ENCODE results near the gene LAT. TPM values are rescaled to one million over a fixed set of nuclear protein-coding genes. Genes with fewer than 3 reads are reported as not detected.

The LAT gene
- total and polyA plus RNA-seq, 2 donors (not counting 3 experiments of a cell fraction or from before 2014, with no cell fraction given) = 4.5 to 5.9 TPM

GRCh38 chr16:28999577-28999976 is 14.7 kb downstream of the LAT start:
- DNase-seq (ENCODE audit: low read depth, low spot score) = no peak
- ChIA-PET CTCF (interaction anchor here (2.6 kb wide), 1 partner anchor 26 kb away, joined by 7 read pairs; no protein-coding TSS in a partner anchor), POLR2A (no interaction called here)
- Histone ChIP-seq H3K9me1 (replicated peaks; ENCODE audit: control insufficient read depth, extremely low read depth, insufficient read depth, low read length) (no peaks in the 10 kb centered on the region), H3K79me2 (ENCODE audit: control insufficient read depth, insufficient read depth, low read length) (no peaks in the 10 kb centered on the region), H3K4me1 (ENCODE audit: control insufficient read depth, extremely low read depth, insufficient read depth, low read length) (no peaks in the 10 kb centered on the region), H4K20me1 (replicated peaks; ENCODE audit: control insufficient read depth, extremely low read depth, insufficient read depth, low read length) (no peaks in the 10 kb centered on the region), H3K4me2 (ENCODE audit: insufficient read depth, low read length) (no peak overlapping the region), H3K27ac (ENCODE audit: insufficient read depth, low read depth, low read length) (no peak overlapping the region), H3K9me3 (replicated peaks; ENCODE audit: control insufficient read depth, insufficient read depth, low read length) (no peaks in the 10 kb centered on the region), H2AFZ (ENCODE audit: low read depth, low read length) (no peak overlapping the region), H3K9ac (replicated peaks; ENCODE audit: extremely low read depth, insufficient read depth, low read length) (no peak overlapping the region), H3K4me3 (replicated peaks in 1 of 3; ENCODE audit: insufficient read depth in 1 of 3, low read depth in 1 of 3, low read length in 3 of 3) (no peak overlapping the region), H3K36me3 (ENCODE audit: control insufficient read depth in 2 of 2, extremely low read depth in 1 of 2, insufficient read depth in 2 of 2, low read length in 2 of 2) (no peaks in the 10 kb centered on the region), H3K27me3 (ENCODE audit: control insufficient read depth in 2 of 2, insufficient read depth in 2 of 2, low read length in 2 of 2) (no peaks in the 10 kb centered on the region)
- intact Hi-C loops (cut with micrococcal nuclease) (no loop called here), dilution Hi-C loops (cut with MboI; ENCODE audit: extremely low pct_ligation_motif_present, low sequenced_read_pairs) (no loop called here)
- no peak for TF ChIP-seq POLR2AphosphoS5 (IDR thresholded peaks at IDR 0.05; ENCODE audit: insufficient read depth, low read depth, low read length)
- no peak for TF ChIP-seq JUN (IDR thresholded peaks at IDR 0.05; ENCODE audit: borderline replicate concordance, insufficient read depth, insufficient read length, low read depth)
- TF ChIP-seq, protein P1, sequence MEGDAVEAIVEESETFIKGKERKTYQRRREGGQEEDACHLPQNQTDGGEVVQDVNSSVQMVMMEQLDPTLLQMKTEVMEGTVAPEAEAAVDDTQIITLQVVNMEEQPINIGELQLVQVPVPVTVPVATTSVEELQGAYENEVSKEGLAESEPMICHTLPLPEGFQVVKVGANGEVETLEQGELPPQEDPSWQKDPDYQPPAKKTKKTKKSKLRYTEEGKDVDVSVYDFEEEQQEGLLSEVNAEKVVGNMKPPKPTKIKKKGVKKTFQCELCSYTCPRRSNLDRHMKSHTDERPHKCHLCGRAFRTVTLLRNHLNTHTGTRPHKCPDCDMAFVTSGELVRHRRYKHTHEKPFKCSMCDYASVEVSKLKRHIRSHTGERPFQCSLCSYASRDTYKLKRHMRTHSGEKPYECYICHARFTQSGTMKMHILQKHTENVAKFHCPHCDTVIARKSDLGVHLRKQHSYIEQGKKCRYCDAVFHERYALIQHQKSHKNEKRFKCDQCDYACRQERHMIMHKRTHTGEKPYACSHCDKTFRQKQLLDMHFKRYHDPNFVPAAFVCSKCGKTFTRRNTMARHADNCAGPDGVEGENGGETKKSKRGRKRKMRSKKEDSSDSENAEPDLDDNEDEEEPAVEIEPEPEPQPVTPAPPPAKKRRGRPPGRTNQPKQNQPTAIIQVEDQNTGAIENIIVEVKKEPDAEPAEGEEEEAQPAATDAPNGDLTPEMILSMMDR (IDR thresholded peaks at IDR 0.05; ENCODE audit: extremely low read depth in 1 of 2, insufficient read depth in 1 of 2, low read depth in 1 of 2, low read length in 2 of 2) = no peak
- TF ChIP-seq POLR2A (IDR thresholded peaks at IDR 0.05; ENCODE audit: low read depth, low read length) = no peak
- no peak for TF ChIP-seq EZH2 (IDR thresholded peaks at IDR 0.05; ENCODE audit: borderline replicate concordance, low read depth, low read length, severe bottlenecking)
- no peak for TF ChIP-seq GATA2 (IDR thresholded peaks at IDR 0.05; ENCODE audit: insufficient read depth, insufficient read length, low read depth, low read length)
- no peak for FAIRE-seq
- no TSS peak for BruUV-seq (replicated peaks)

DNA sequence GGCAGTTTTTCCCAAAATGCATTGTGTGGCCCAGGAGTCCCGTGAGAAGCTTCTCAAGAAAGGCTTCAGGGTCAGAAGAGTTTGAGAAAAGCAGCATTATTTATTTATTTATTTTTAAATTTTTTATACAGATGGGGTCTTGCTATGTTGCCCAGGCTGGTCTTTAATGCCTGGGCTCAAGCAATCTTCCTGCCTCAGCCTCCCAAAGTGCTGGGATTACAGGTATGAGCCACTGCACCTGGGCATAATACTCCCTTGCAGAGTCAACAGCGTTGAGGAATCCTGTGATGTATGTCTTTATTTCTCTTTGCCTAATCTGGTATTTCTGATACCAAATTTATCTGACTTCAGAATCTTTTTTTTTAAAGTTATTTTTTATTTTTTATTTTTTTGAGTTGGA is 15.2 kb downstream of the LAT start:
- POLR2A ChIA-PET = interaction anchor here (0.5 kb wide), 1 partner anchor 11 kb away, joined by 3 read pairs; no protein-coding TSS in a partner anchor
- Histone ChIP-seq H3K4me3 (replicated peaks in 1 of 3; ENCODE audit: insufficient read depth in 1 of 3, low read depth in 1 of 3, low read length in 3 of 3) (no peak overlapping the region), H3K9me3 (replicated peaks; ENCODE audit: control insufficient read depth, insufficient read depth, low read length) (no peaks in the 10 kb centered on the region), H4K20me1 (replicated peaks; ENCODE audit: control insufficient read depth, extremely low read depth, insufficient read depth, low read length) (no peaks in the 10 kb centered on the region), H3K79me2 (ENCODE audit: control insufficient read depth, insufficient read depth, low read length) (no peaks in the 10 kb centered on the region), H3K4me1 (ENCODE audit: control insufficient read depth, extremely low read depth, insufficient read depth, low read length) (no peaks in the 10 kb centered on the region), H3K27me3 (ENCODE audit: control insufficient read depth in 2 of 2, insufficient read depth in 2 of 2, low read length in 2 of 2) (no peaks in the 10 kb centered on the region), H3K27ac (ENCODE audit: insufficient read depth, low read depth, low read length) (no peak overlapping the region), H3K36me3 (ENCODE audit: control insufficient read depth in 2 of 2, extremely low read depth in 1 of 2, insufficient read depth in 2 of 2, low read length in 2 of 2) (no peaks in the 10 kb centered on the region), H3K4me2 (ENCODE audit: insufficient read depth, low read length) (no peak overlapping the region), H2AFZ (ENCODE audit: low read depth, low read length) (no peak overlapping the region), H3K9me1 (replicated peaks; ENCODE audit: control insufficient read depth, extremely low read depth, insufficient read depth, low read length) (no peaks in the 10 kb centered on the region), H3K9ac (replicated peaks; ENCODE audit: extremely low read depth, insufficient read depth, low read length) (no peak overlapping the region)
- TF ChIP-seq POLR2A (IDR thresholded peaks at IDR 0.05; ENCODE audit: low read depth, low read length) = no peak
- TF ChIP-seq EZH2 (IDR thresholded peaks at IDR 0.05; ENCODE audit: borderline replicate concordance, low read depth, low read length, severe bottlenecking) = no peak
- no peak for TF ChIP-seq MYC (IDR thresholded peaks at IDR 0.05; ENCODE audit: low read depth, low read length)
- no peak for TF ChIP-seq GATA2 (IDR thresholded peaks at IDR 0.05; ENCODE audit: insufficient read depth, insufficient read length, low read depth, low read length)
- TF ChIP-seq FOS (IDR thresholded peaks at IDR 0.05; ENCODE audit: borderline replicate concordance, insufficient read depth, low read length) = no peak
- TF ChIP-seq, protein P1 (IDR thresholded peaks at IDR 0.05; ENCODE audit: extremely low read depth in 1 of 2, insufficient read depth in 1 of 2, low read depth in 1 of 2, low read length in 2 of 2) = no peak
- TF ChIP-seq JUN (IDR thresholded peaks at IDR 0.05; ENCODE audit: borderline replicate concordance, insufficient read depth, insufficient read length, low read depth) = no peak
- no peak for TF ChIP-seq POLR2AphosphoS5 (IDR thresholded peaks at IDR 0.05; ENCODE audit: insufficient read depth, low read depth, low read length)
- TF ChIP-seq, protein P2, sequence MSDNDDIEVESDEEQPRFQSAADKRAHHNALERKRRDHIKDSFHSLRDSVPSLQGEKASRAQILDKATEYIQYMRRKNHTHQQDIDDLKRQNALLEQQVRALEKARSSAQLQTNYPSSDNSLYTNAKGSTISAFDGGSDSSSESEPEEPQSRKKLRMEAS (IDR thresholded peaks at IDR 0.05; ENCODE audit: insufficient read depth, insufficient read length) = no peak
- dilution Hi-C loops (cut with MboI; ENCODE audit: extremely low pct_ligation_motif_present, low sequenced_read_pairs) = no loop called here
- FAIRE-seq (no peak), DNase-seq (ENCODE audit: low read depth, low spot score) (no peak)
- no TSS peak for BruUV-seq (replicated peaks)
- intact Hi-C loops (cut with micrococcal nuclease) = no loop called here
- CTCF ChIA-PET = interaction anchor here (2.6 kb wide), 1 partner anchor 26 kb away, joined by 7 read pairs; no protein-coding TSS in a partner anchor
